Measurements from ENCODE around the gene COMMD1.

Gene COMMD1

DNA sequence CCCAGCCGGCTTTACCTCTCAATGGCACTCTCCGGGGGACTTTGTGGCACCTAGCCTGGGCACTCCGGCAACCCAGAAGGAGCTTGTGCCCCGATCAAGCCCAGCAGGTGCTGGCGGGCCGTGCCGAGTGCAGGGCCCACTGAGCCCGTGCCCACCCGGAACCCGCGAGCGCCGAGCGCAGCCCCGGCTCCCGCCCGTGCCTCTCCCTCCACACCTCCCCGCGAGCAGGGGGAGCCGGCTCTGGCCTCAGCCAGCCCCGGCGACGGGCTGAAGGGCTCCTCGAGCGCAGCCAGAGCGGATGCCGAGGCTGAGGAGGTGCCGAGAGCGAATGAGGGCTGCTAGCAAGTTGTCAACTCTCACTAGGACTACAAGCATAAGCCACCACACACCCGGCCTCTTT, 136.9 kb downstream of the COMMD1 start:
- CTCF ChIA-PET, result no interaction called here

DNA sequence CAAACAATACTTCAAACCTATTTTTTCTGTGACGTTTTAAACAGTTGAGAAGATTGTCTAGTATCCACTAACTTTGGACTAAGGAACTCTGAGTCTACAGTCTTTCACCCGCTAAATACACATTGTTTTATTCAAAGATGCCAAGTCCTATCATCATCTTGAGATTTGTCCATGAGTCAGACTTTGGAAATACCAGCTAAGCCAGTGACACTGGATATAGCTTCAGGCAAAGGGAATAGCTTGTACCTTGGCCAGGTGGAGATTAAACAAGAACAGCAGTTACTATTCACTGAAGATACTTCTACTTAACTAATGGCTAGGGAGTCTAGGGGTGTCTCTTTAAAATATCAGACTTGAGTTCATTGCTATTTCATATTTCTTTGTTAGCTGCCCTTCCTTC, 137.5 kb downstream of the COMMD1 start:
- ChIA-PET POLR2A (no interaction called here), CTCF (no interaction called here)
- Histone ChIP-seq H3K27ac (ENCODE audit: extremely low read depth, low read depth, low read length) (no peak overlapping the region), H3K36me3 (ENCODE audit: control insufficient read depth in 2 of 2, insufficient read depth in 1 of 2, low read length in 2 of 2) (no peaks in the 10 kb centered on the region), H3K4me1 (ENCODE audit: control insufficient read depth, insufficient read depth, low read length) (no peaks in the 10 kb centered on the region), H3K9me3 (ENCODE audit: control insufficient read depth, insufficient read depth, low read depth, low read length) (no peaks in the 10 kb centered on the region), H3K4me3 (ENCODE audit: low read depth, low read length) (no peak overlapping the region)
- TF ChIP-seq ZNF404 (tag by site-specific recombination; IDR thresholded peaks at IDR 0.05), result no peak
- no peak for TF ChIP-seq GFI1B (tag by site-specific recombination; IDR thresholded peaks at IDR 0.05)
- no peak for TF ChIP-seq KLF1 (tag by site-specific recombination; IDR thresholded peaks at IDR 0.05)
- TF ChIP-seq ZNF155 (tag by site-specific recombination; IDR thresholded peaks at IDR 0.05), result no peak
- no peak for TF ChIP-seq HOXA7 (CRISPR knock-in tag; IDR thresholded peaks at IDR 0.05; ENCODE audit: borderline replicate concordance)
- no peak for TF ChIP-seq ZNF626 (tag by site-specific recombination; IDR thresholded peaks at IDR 0.05)
- no peak for TF ChIP-seq ZNF10 (tag by site-specific recombination; IDR thresholded peaks at IDR 0.05)
- no peak for TF ChIP-seq OVOL3 (tag by site-specific recombination; IDR thresholded peaks at IDR 0.05)
- TF ChIP-seq GLIS1 (tag by site-specific recombination; IDR thresholded peaks at IDR 0.05), result no peak
- no peak for TF ChIP-seq ZNF544 (tag by site-specific recombination; IDR thresholded peaks at IDR 0.05)
- TF ChIP-seq SP7 (tag by site-specific recombination; IDR thresholded peaks at IDR 0.05), result no peak
- TF ChIP-seq ZNF133 (tag by site-specific recombination; IDR thresholded peaks at IDR 0.05), result no peak
- TF ChIP-seq ZBTB20 (tag by site-specific recombination; IDR thresholded peaks at IDR 0.05), result no peak

More for the DNA sequence above, 136.9 kb downstream of the COMMD1 start:
- TF ChIP-seq ZNF561 (tag by site-specific recombination; IDR thresholded peaks at IDR 0.05; ENCODE audit: borderline replicate concordance) (no peak), ZNF202 (tag by site-specific recombination; IDR thresholded peaks at IDR 0.05; ENCODE audit: borderline replicate concordance) (no peak), ZNF707 (tag by site-specific recombination; IDR thresholded peaks at IDR 0.05) (no peak), ZNF48 (tag by site-specific recombination; IDR thresholded peaks at IDR 0.05) (no peak), FEZF1 (tag by site-specific recombination; IDR thresholded peaks at IDR 0.05) (no peak), ZNF621 (tag by site-specific recombination; IDR thresholded peaks at IDR 0.05) (no peak), ZNF837 (tag by site-specific recombination; IDR thresholded peaks at IDR 0.05) (no peak), ZNF510 (tag by site-specific recombination; IDR thresholded peaks at IDR 0.05; ENCODE audit: insufficient replicate concordance) (no peak), ZNF341 (tag by site-specific recombination; IDR thresholded peaks at IDR 0.05; ENCODE audit: low read depth) (no peak), ZNF571 (tag by site-specific recombination; IDR thresholded peaks at IDR 0.05) (no peak), WT1 (tag by site-specific recombination; IDR thresholded peaks at IDR 0.05) (no peak), ZSCAN16 (tag by site-specific recombination; IDR thresholded peaks at IDR 0.05) (no peak), GLIS2 (tag by site-specific recombination; IDR thresholded peaks at IDR 0.05) (no peak)
- TF ChIP-seq, protein P1, sequence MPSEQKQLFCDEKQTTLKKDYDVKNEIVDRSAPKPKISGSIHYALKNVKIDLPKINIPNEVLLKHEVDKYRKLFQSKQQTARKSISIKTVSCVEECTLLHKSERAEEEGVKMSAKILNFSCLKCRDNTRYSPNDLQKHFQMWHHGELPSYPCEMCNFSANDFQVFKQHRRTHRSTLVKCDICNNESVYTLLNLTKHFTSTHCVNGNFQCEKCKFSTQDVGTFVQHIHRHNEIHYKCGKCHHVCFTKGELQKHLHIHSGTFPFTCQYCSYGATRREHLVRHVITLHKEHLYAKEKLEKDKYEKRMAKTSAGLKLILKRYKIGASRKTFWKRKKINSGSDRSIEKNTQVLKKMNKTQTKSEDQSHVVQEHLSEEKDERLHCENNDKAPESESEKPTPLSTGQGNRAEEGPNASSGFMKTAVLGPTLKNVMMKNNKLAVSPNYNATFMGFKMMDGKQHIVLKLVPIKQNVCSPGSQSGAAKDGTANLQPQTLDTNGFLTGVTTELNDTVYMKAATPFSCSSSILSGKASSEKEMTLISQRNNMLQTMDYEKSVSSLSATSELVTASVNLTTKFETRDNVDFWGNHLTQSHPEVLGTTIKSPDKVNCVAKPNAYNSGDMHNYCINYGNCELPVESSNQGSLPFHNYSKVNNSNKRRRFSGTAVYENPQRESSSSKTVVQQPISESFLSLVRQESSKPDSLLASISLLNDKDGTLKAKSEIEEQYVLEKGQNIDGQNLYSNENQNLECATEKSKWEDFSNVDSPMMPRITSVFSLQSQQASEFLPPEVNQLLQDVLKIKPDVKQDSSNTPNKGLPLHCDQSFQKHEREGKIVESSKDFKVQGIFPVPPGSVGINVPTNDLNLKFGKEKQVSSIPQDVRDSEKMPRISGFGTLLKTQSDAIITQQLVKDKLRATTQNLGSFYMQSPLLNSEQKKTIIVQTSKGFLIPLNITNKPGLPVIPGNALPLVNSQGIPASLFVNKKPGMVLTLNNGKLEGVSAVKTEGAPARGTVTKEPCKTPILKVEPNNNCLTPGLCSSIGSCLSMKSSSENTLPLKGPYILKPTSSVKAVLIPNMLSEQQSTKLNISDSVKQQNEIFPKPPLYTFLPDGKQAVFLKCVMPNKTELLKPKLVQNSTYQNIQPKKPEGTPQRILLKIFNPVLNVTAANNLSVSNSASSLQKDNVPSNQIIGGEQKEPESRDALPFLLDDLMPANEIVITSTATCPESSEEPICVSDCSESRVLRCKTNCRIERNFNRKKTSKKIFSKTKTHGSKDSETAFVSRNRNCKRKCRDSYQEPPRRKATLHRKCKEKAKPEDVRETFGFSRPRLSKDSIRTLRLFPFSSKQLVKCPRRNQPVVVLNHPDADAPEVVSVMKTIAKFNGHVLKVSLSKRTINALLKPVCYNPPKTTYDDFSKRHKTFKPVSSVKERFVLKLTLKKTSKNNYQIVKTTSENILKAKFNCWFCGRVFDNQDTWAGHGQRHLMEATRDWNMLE (tag by site-specific recombination; conservative IDR thresholded peaks at IDR 0.05; ENCODE audit: low read depth), result no peak
- TF ChIP-seq, protein P2, sequence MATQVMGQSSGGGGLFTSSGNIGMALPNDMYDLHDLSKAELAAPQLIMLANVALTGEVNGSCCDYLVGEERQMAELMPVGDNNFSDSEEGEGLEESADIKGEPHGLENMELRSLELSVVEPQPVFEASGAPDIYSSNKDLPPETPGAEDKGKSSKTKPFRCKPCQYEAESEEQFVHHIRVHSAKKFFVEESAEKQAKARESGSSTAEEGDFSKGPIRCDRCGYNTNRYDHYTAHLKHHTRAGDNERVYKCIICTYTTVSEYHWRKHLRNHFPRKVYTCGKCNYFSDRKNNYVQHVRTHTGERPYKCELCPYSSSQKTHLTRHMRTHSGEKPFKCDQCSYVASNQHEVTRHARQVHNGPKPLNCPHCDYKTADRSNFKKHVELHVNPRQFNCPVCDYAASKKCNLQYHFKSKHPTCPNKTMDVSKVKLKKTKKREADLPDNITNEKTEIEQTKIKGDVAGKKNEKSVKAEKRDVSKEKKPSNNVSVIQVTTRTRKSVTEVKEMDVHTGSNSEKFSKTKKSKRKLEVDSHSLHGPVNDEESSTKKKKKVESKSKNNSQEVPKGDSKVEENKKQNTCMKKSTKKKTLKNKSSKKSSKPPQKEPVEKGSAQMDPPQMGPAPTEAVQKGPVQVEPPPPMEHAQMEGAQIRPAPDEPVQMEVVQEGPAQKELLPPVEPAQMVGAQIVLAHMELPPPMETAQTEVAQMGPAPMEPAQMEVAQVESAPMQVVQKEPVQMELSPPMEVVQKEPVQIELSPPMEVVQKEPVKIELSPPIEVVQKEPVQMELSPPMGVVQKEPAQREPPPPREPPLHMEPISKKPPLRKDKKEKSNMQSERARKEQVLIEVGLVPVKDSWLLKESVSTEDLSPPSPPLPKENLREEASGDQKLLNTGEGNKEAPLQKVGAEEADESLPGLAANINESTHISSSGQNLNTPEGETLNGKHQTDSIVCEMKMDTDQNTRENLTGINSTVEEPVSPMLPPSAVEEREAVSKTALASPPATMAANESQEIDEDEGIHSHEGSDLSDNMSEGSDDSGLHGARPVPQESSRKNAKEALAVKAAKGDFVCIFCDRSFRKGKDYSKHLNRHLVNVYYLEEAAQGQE (tag by site-specific recombination; IDR thresholded peaks at IDR 0.05), result no peak
- TF ChIP-seq, protein P3, sequence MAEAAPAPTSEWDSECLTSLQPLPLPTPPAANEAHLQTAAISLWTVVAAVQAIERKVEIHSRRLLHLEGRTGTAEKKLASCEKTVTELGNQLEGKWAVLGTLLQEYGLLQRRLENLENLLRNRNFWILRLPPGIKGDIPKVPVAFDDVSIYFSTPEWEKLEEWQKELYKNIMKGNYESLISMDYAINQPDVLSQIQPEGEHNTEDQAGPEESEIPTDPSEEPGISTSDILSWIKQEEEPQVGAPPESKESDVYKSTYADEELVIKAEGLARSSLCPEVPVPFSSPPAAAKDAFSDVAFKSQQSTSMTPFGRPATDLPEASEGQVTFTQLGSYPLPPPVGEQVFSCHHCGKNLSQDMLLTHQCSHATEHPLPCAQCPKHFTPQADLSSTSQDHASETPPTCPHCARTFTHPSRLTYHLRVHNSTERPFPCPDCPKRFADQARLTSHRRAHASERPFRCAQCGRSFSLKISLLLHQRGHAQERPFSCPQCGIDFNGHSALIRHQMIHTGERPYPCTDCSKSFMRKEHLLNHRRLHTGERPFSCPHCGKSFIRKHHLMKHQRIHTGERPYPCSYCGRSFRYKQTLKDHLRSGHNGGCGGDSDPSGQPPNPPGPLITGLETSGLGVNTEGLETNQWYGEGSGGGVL (tag by site-specific recombination; IDR thresholded peaks at IDR 0.05), result no peak
- H3K4me3 ChIP-seq (ENCODE audit: low read depth, low read length), result no peak overlapping the region
- no peak overlapping the region for H3K27ac ChIP-seq (ENCODE audit: extremely low read depth, low read depth, low read length)
- H3K36me3 ChIP-seq (ENCODE audit: control insufficient read depth in 2 of 2, insufficient read depth in 1 of 2, low read length in 2 of 2), result no peaks in the 10 kb centered on the region
- H3K4me1 ChIP-seq (ENCODE audit: control insufficient read depth, insufficient read depth, low read length), result no peaks in the 10 kb centered on the region
- POLR2A ChIA-PET, result no interaction called here
- H3K9me3 ChIP-seq (ENCODE audit: control insufficient read depth, insufficient read depth, low read depth, low read length), result no peaks in the 10 kb centered on the region
